Smooth muscle cell (in vitro differentiated cells): ENCODE data around the gene GLRX. TPM values are rescaled to one million over a fixed set of nuclear protein-coding genes. Genes with fewer than 3 reads are reported as not detected.
A peak's percentile ranks its signal among the peaks of the same experiment; 100 is the strongest.

Experiments
- DNase-seq: peaks from one replicate; lab custom pipeline; 2025; ENCODE audit not compliant: unreplicated experiment; lab: John Stamatoyannopoulos, UW
- H2AFZ ChIP-seq: fragments of 200-600 bp; sonication (generic); 2 replicates; pipeline ENCODE4 v1.6.0; 2016; ENCODE audit warnings: antibody characterized with exemption, low read depth, mild to moderate bottlenecking
- H3F3A ChIP-seq: fragments of 200-600 bp; sonication (generic); 2 replicates; pipeline ENCODE4 v1.6.0; 2017; ENCODE audit warnings: antibody characterized with exemption, low read depth
- H3K27ac ChIP-seq: fragments of 200-600 bp; sonication (generic); 2 replicates; pipeline ENCODE4 v1.5.1; 2016; ENCODE audit warnings: low read depth, mild to moderate bottlenecking
- H3K27me3 ChIP-seq: fragments of 200-600 bp; sonication (generic); 2 replicates; pipeline ENCODE4 v1.6.1; 2016; ENCODE audit warnings: low read depth, mild to moderate bottlenecking
- H3K36me3 ChIP-seq: fragments of 200-600 bp; sonication (generic); 2 replicates; pipeline ENCODE4 v1.5.1; 2016; ENCODE audit warnings: low read depth
- H3K4me1 ChIP-seq: fragments of 200-600 bp; sonication (generic); 2 replicates; pipeline ENCODE4 v1.5.1; 2016; ENCODE audit warnings: low read depth
- H3K4me2 ChIP-seq: fragments of 200-600 bp; sonication (generic); 2 replicates; pipeline ENCODE4 v1.6.0; 2016; ENCODE audit warnings: mild to moderate bottlenecking
- H3K4me3 ChIP-seq: fragments of 200-600 bp; sonication (generic); 2 replicates; pipeline ENCODE4 v1.5.1; 2016; ENCODE audit warnings: mild to moderate bottlenecking
- H3K79me2 ChIP-seq: fragments of 200-600 bp; sonication (generic); 2 replicates; pipeline ENCODE4 v1.6.0; 2016; ENCODE audit warnings: low read depth, mild to moderate bottlenecking
- H3K9ac ChIP-seq: fragments of 200-600 bp; sonication (generic); 2 replicates; pipeline ENCODE4 v1.6.0; 2016; ENCODE audit warnings: low read depth
- H3K9me3 ChIP-seq: fragments of 200-600 bp; sonication (generic); replicated peaks from 2 replicates; pipeline ENCODE4 v1.5.1; 2016; ENCODE audit warnings: low read depth
- H4K20me1 ChIP-seq: fragments of 200-600 bp; sonication (generic); 2 replicates; pipeline ENCODE4 v1.6.0; 2016; ENCODE audit warnings: low read depth
- WGBS: methylation state at CpG from one replicate; pipeline ENCODE4 v1.1.7; 2016; ENCODE audit warnings: low lambda C conversion rate; 5-methylcytosine and 5-hydroxymethylcytosine counted together
- polyA plus RNA-seq: library from polyadenylated mRNA; unstranded; fragments of >200 nt; fragmentation: Nextera tagmentation; extraction: Ambion mirVana; gene quantifications from 2 replicates; pipeline ENCODE4 v1.2.1, GENCODE V29; 2016
- total RNA-seq: library from RNA; depleted of rRNA; stranded (reverse); fragments of >200 nt; gene quantifications from 2 replicates; pipeline ENCODE4 v1.2.3, GENCODE V29; 2014
- TF ChIP-seq, protein P1 (sequence below): fragments of 200-600 bp; sonication (generic); IDR thresholded peaks from 2 replicates; pipeline ENCODE4 v1.5.1; 2017; ENCODE audit warnings: borderline replicate concordance, mild to moderate bottlenecking, antibody characterized with exemption; ENCODE audit not compliant: insufficient read depth, poor library complexity, severe bottlenecking

Gene GLRX
- total and polyA plus RNA-seq, 2 experiments from 2014 or later = 50.8 to 95.7 TPM

DNA sequence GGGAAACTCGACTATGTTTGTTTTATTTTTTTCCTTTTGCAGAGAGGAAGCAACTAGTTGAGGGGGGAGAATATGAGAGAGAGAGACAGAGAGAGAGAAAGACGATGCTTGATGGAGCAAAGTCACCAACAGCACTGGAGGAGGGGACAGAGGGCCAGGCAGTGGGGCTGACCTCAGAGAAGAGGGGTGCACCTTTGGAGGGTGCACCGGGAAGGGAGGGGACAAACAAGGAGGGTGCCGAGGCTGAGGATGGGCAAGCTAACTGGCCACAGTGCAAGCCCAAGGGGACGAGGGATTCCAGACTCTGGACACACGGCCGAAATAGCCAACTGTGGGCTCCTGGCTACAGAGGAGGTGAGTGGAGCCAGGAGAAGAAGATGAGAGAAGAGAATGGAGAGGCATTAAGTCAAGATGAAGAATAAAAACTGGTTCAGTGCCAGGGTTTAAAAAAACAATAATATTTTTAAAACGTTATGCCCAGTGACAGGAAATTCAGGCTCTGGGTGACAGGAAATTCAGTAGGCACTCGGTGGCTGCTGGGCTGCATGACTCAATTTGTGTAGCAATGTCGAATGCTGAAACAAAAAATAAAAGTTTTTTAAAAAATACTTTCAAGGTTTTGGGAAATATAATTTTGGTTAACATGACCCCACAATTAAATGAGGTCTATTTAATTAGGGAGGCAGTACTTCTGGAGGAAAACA lies 13.3 kb upstream of the GLRX start:
- Histone ChIP-seq H3K9ac (no peak overlapping the region), H2AFZ (no peak overlapping the region), H3K4me2 (peak overlapping the region; percentile 91), H3K79me2 (no peaks in the 10 kb centered on the region), H4K20me1 (no peaks in the 10 kb centered on the region), H3K27me3 (no peaks in the 10 kb centered on the region), H3K4me1 (peaks cover 4% of the 10 kb centered on the region), H3K4me3 (peak overlapping the region; percentile 71), H3K9me3 (no peaks in the 10 kb centered on the region), H3K27ac (no peak overlapping the region), H3F3A (no peaks in the 10 kb centered on the region), H3K36me3 (no peaks in the 10 kb centered on the region)
- no peak for DNase-seq
- 80% methylated on average over 10 of the region's 10 CpGs for WGBS
- TF ChIP-seq, protein P1, sequence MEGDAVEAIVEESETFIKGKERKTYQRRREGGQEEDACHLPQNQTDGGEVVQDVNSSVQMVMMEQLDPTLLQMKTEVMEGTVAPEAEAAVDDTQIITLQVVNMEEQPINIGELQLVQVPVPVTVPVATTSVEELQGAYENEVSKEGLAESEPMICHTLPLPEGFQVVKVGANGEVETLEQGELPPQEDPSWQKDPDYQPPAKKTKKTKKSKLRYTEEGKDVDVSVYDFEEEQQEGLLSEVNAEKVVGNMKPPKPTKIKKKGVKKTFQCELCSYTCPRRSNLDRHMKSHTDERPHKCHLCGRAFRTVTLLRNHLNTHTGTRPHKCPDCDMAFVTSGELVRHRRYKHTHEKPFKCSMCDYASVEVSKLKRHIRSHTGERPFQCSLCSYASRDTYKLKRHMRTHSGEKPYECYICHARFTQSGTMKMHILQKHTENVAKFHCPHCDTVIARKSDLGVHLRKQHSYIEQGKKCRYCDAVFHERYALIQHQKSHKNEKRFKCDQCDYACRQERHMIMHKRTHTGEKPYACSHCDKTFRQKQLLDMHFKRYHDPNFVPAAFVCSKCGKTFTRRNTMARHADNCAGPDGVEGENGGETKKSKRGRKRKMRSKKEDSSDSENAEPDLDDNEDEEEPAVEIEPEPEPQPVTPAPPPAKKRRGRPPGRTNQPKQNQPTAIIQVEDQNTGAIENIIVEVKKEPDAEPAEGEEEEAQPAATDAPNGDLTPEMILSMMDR = no peak

DNA sequence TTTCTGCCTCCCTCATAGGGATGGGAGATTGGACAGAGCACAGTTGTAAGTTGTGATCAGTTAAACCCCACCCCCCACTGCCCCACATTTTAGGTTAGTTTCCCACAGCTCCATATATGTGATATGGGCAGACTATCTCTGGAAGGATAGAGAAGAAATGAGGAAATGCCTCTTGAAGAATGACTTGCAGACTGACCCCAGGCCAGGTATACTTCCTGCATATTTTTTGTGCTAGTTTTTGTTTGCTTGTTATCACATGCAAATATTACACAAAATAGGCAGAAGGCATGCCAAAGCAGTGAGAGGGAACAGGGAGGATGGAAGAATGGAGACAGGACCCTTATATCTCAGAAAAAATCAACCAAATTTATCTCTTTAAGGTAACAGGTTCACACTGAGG lies 10.1 kb upstream of the GLRX start:
- no peaks in the 10 kb centered on the region for H3K9me3 ChIP-seq
- H3F3A ChIP-seq = no peaks in the 10 kb centered on the region
- H3K79me2 ChIP-seq = no peaks in the 10 kb centered on the region
- H3K27me3 ChIP-seq = no peaks in the 10 kb centered on the region
- H3K4me2 ChIP-seq = no peak overlapping the region
- no peaks in the 10 kb centered on the region for H3K36me3 ChIP-seq
- no peak overlapping the region for H3K4me3 ChIP-seq
- H3K9ac ChIP-seq = no peak overlapping the region
- TF ChIP-seq, protein P1 = no peak
- H2AFZ ChIP-seq = no peak overlapping the region
- peaks cover 4% of the 10 kb centered on the region for H3K4me1 ChIP-seq
- H3K27ac ChIP-seq = no peak overlapping the region
- DNase-seq = no peak
- H4K20me1 ChIP-seq = no peaks in the 10 kb centered on the region

DNA sequence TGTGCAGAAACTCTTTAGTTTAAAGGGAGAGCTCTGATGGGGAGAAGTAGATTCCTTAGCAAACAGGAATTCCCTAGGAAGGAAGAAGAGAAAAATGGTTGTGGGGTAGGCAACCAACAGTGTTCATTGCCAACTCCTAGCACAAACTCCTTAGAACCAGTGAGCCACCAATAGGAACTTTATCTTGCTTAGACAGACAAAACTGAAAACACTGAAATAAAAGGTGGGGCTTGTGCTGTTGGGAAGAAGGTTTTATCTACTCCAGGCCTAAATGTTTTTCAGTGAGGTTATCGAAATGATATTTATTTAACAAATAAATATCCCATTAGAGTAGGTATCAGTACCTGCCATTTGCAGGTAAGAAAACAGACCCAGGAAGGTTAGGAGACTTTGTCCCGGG lies 7.7 kb upstream of the GLRX start:
- Histone ChIP-seq H3K9me3 (no peaks in the 10 kb centered on the region), H4K20me1 (no peaks in the 10 kb centered on the region), H3K9ac (no peak overlapping the region), H3K4me3 (no peak overlapping the region), H3F3A (no peaks in the 10 kb centered on the region), H3K27ac (no peak overlapping the region), H3K36me3 (no peaks in the 10 kb centered on the region), H2AFZ (no peak overlapping the region), H3K4me1 (peaks cover 3% of the 10 kb centered on the region), H3K79me2 (no peaks in the 10 kb centered on the region), H3K27me3 (no peaks in the 10 kb centered on the region), H3K4me2 (no peak overlapping the region)
- TF ChIP-seq, protein P1 = no peak
- WGBS = 90% methylated on average over 2 of the region's 2 CpGs
- no peak for DNase-seq

DNA sequence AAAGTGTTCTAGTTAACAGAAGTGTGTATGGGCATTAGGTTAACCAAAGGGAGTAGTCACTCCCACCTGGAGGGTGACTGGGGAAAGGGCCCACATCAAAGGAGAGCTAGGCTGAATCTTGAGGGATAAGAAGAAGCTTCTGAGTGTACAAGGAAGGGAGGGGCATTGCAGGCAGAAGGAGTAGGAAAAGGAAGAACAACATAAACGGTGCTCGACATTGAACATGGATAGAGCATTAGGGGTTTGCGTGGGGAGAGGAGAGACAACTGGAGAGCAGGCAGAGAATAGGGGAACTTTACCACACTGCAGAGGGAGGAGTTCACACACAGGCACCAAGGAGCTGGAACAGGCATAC lies 5.3 kb upstream of the GLRX start:
- Histone ChIP-seq H4K20me1 (no peaks in the 10 kb centered on the region), H3K27me3 (no peaks in the 10 kb centered on the region), H3K4me3 (no peak overlapping the region), H3K27ac (no peak overlapping the region), H3K79me2 (no peaks in the 10 kb centered on the region), H3K36me3 (no peaks in the 10 kb centered on the region), H3F3A (peaks cover 15% of the 10 kb centered on the region), H3K4me2 (no peak overlapping the region), H3K9ac (no peak overlapping the region), H3K4me1 (peaks cover 6% of the 10 kb centered on the region), H3K9me3 (no peaks in the 10 kb centered on the region), H2AFZ (no peak overlapping the region)
- DNase-seq = no peak
- 85% methylated on average over 3 of the region's 3 CpGs for WGBS
- TF ChIP-seq, protein P1 = no peak
